ENCODE results near the gene BORCS6. TPM values are rescaled to one million over a fixed set of nuclear protein-coding genes. Genes with fewer than 3 reads are reported as not detected.

Gene BORCS6
- total and polyA plus RNA-seq, 10 donors: 9.5 to 16.5 (median 12.3) TPM

GRCh38 chr17:8176998-8177731 is 12.8 kb downstream of the BORCS6 start:
- 80 to 86% (median 86%) methylated on average over 19 of the region's 19 CpGs for WGBS, 5 donors
- Histone ChIP-seq H3K4me3 (peak overlapping the region in 6 of 8 donors; percentile 56 to 83 (median 58)), H3K27ac (peak overlapping the region; percentile 74 to 95 (median 86)), H3K36me3 (no peaks in the 10 kb centered on the region), H3K27me3 (replicated peaks in 1 of 7) (no peaks in the 10 kb centered on the region), H3K4me1 (peaks cover 23 to 60% (median 50%) of the 10 kb centered on the region in 6 donors), H3K9me3 (no peaks in the 10 kb centered on the region)
- no peak for DNase-seq
- intact Hi-C loops (cut with DNase I; ENCODE audit: low total_unique reads): no loop called here
- TF ChIP-seq POLR2AphosphoS5 (IDR thresholded peaks at IDR 0.05): no peak
- no peak for TF ChIP-seq CTCF (IDR thresholded peaks at IDR 0.05 in 8 of 11, conservative IDR thresholded peaks at IDR 0.05 in 3 of 11)
- TF ChIP-seq POLR2A (IDR thresholded peaks at IDR 0.05): no peak

- peak in 4 of 11 experiments; percentile 6 to 34 (median 30) for TF ChIP-seq CTCF (IDR thresholded peaks at IDR 0.05 in 8 of 11, conservative IDR thresholded peaks at IDR 0.05 in 3 of 11)
- TF ChIP-seq POLR2A (IDR thresholded peaks at IDR 0.05): no peak
- peak; percentile 79 to 86 (median 86) for TF ChIP-seq POLR2AphosphoS5 (IDR thresholded peaks at IDR 0.05)
- Histone ChIP-seq H3K27me3 (replicated peaks in 1 of 7) (no peaks in the 10 kb centered on the region), H3K4me3 (peak within 1 kb of the TSS; percentile 40 to 83 (median 56)), H3K4me1 (peaks cover 23 to 57% (median 46%) of the 10 kb centered on the region in 6 donors), H3K36me3 (no peaks in the 10 kb centered on the region), H3K9me3 (no peaks in the 10 kb centered on the region), H3K27ac (peak within 1 kb of the TSS; percentile 74 to 95 (median 86))
- intact Hi-C loops (cut with DNase I; ENCODE audit: low total_unique reads): no loop called here
- WGBS, 5 donors: 1 to 3% (median 3%) methylated on average over 8 to 56 of the region's 56 CpGs
- peak; percentile 97 for DNase-seq
Observed at GRCh38 chr17:8176197-8176940, 13.6 kb downstream of the BORCS6 start, which contains the start of gene TMEM107. Gene TMEM107 (minus strand): TSS chr17:8176380. CDS start chr17:8176286, 94 bp downstream.

- H3K27ac ChIP-seq: peak overlapping the region; percentile 74 to 95 (median 86)
- 3 to 14% (median 4%) methylated on average over 11 of the region's 11 CpGs for WGBS, 5 donors
- intact Hi-C loops (cut with DNase I; ENCODE audit: low total_unique reads): no loop called here
- H3K36me3 ChIP-seq: no peaks in the 10 kb centered on the region
- H3K9me3 ChIP-seq: no peaks in the 10 kb centered on the region
- peaks cover 23 to 55% (median 46%) of the 10 kb centered on the region in 6 donors for H3K4me1 ChIP-seq
- TF ChIP-seq POLR2A (IDR thresholded peaks at IDR 0.05) (no peak), POLR2AphosphoS5 (IDR thresholded peaks at IDR 0.05) (no peak), CTCF (IDR thresholded peaks at IDR 0.05 in 8 of 11, conservative IDR thresholded peaks at IDR 0.05 in 3 of 11) (no peak)
- DNase-seq: peak; percentile 81
- H3K4me3 ChIP-seq: peak overlapping the region; percentile 40 to 83 (median 56)
- H3K27me3 ChIP-seq (replicated peaks in 1 of 7): no peaks in the 10 kb centered on the region
Observed at GRCh38 chr17:8175795-8176196, 14.2 kb downstream of the BORCS6 start.
